ENCODE results near the gene LSM14A. TPM values are rescaled to one million over a fixed set of nuclear protein-coding genes. Genes with fewer than 3 reads are reported as not detected.

The LSM14A gene
- total RNA-seq, 1 experiment from 2014 or later: 67.4 TPM

- no peaks in the 10 kb centered on the region for H3K27me3 ChIP-seq (ENCODE audit: low read length)
- H2AFZ ChIP-seq (ENCODE audit: low read length): no peak overlapping the region
- ATAC-seq (no peak), DNase-seq (no peak)
- H4K20me1 ChIP-seq (ENCODE audit: low read length): peaks cover 51% of the 10 kb centered on the region; the same call in 1 of the 2 replicates
- ChIA-PET POLR2A (ENCODE audit: unreplicated experiment) (no interaction called here), CTCF (no interaction called here)
- peaks cover 100% of the 10 kb centered on the region for H3K79me2 ChIP-seq (ENCODE audit: low read length)
- TF ChIP-seq EZH2 (IDR thresholded peaks at IDR 0.05; ENCODE audit: low read length, unreplicated experiment): no peak
- no peak for TF ChIP-seq EZH2phosphoT487 (IDR thresholded peaks at IDR 0.05; ENCODE audit: borderline replicate concordance, low read length)
- no peak for TF ChIP-seq CTCF (conservative IDR thresholded peaks at IDR 0.05; ENCODE audit: low read depth, low read length)
- H3K9me3 ChIP-seq (ENCODE audit: low read length): no peaks in the 10 kb centered on the region
- no peak overlapping the region for H3K4me2 ChIP-seq (ENCODE audit: low read length)
- intact Hi-C loops (cut with micrococcal nuclease): no loop called here
- H3K27ac ChIP-seq (ENCODE audit: low read length): no peak overlapping the region
- H3K4me3 ChIP-seq (ENCODE audit: low read length): no peak overlapping the region
- no TSS peak for BruUV-seq (replicated peaks)
- H3K9ac ChIP-seq (ENCODE audit: low read length): no peak overlapping the region
- H3K4me1 ChIP-seq (ENCODE audit: insufficient read depth, low read length): peaks cover 28% of the 10 kb centered on the region
- no peaks in the 10 kb centered on the region; the same call in 1 of the 2 replicates for H3K36me3 ChIP-seq (ENCODE audit: low read depth, low read length)
- H3K9me2 ChIP-seq (replicated peaks; ENCODE audit: low read length): no peaks in the 10 kb centered on the region
- H3F3A ChIP-seq (ENCODE audit: low read length, unreplicated experiment): peaks cover 4% of the 10 kb centered on the region
These were observed 9.8 kb downstream of the LSM14A start for GRCh38 chr19:34182125-34182524.

GRCh38 chr19:34184880-34185491 is 12.7 kb downstream of the LSM14A start:
- Histone ChIP-seq H3K4me1 (ENCODE audit: insufficient read depth, low read length) (peaks cover 16% of the 10 kb centered on the region), H3K36me3 (ENCODE audit: low read depth, low read length) (no peaks in the 10 kb centered on the region; the same call in 1 of the 2 replicates), H3K4me2 (ENCODE audit: low read length) (no peak overlapping the region), H3K9me3 (ENCODE audit: low read length) (no peaks in the 10 kb centered on the region), H3K9me2 (replicated peaks; ENCODE audit: low read length) (no peaks in the 10 kb centered on the region), H4K20me1 (ENCODE audit: low read length) (peaks cover 56% of the 10 kb centered on the region), H3K4me3 (ENCODE audit: low read length) (no peak overlapping the region), H2AFZ (ENCODE audit: low read length) (no peak overlapping the region), H3K79me2 (ENCODE audit: low read length) (peaks cover 100% of the 10 kb centered on the region), H3F3A (ENCODE audit: low read length, unreplicated experiment) (peaks cover 4% of the 10 kb centered on the region), H3K27ac (ENCODE audit: low read length) (no peak overlapping the region), H3K27me3 (ENCODE audit: low read length) (no peaks in the 10 kb centered on the region), H3K9ac (ENCODE audit: low read length) (no peak overlapping the region)
- intact Hi-C loops (cut with micrococcal nuclease): no loop called here
- TF ChIP-seq CTCF (conservative IDR thresholded peaks at IDR 0.05; ENCODE audit: low read depth, low read length): no peak
- no peak for TF ChIP-seq EZH2phosphoT487 (IDR thresholded peaks at IDR 0.05; ENCODE audit: borderline replicate concordance, low read length)
- no peak for TF ChIP-seq EZH2 (IDR thresholded peaks at IDR 0.05; ENCODE audit: low read length, unreplicated experiment)
- ATAC-seq: no peak
- POLR2A ChIA-PET (ENCODE audit: unreplicated experiment): no interaction called here
- DNase-seq: no peak
- BruUV-seq (replicated peaks): no TSS peak
- CTCF ChIA-PET: no interaction called here

- H3K79me2 ChIP-seq (ENCODE audit: low read length): peaks cover 100% of the 10 kb centered on the region
- no TSS peak for BruUV-seq (replicated peaks)
- no peak overlapping the region for H2AFZ ChIP-seq (ENCODE audit: low read length)
- peaks cover 8% of the 10 kb centered on the region for H3K4me1 ChIP-seq (ENCODE audit: insufficient read depth, low read length)
- H4K20me1 ChIP-seq (ENCODE audit: low read length): peaks cover 54% of the 10 kb centered on the region
- H3K4me2 ChIP-seq (ENCODE audit: low read length): no peak overlapping the region
- no peak for ATAC-seq
- no peaks in the 10 kb centered on the region for H3K36me3 ChIP-seq (ENCODE audit: low read depth, low read length)
- no peak overlapping the region for H3K4me3 ChIP-seq (ENCODE audit: low read length)
- no peaks in the 10 kb centered on the region for H3K9me3 ChIP-seq (ENCODE audit: low read length)
- H3K9me2 ChIP-seq (replicated peaks; ENCODE audit: low read length): no peaks in the 10 kb centered on the region
- intact Hi-C loops (cut with micrococcal nuclease): no loop called here
- H3K27ac ChIP-seq (ENCODE audit: low read length): no peak overlapping the region
- TF ChIP-seq EZH2 (IDR thresholded peaks at IDR 0.05; ENCODE audit: low read length, unreplicated experiment): no peak
- TF ChIP-seq CTCF (conservative IDR thresholded peaks at IDR 0.05; ENCODE audit: low read depth, low read length): no peak
- no peak for TF ChIP-seq EZH2phosphoT487 (IDR thresholded peaks at IDR 0.05; ENCODE audit: borderline replicate concordance, low read length)
- H3K9ac ChIP-seq (ENCODE audit: low read length): no peak overlapping the region
- no peaks in the 10 kb centered on the region for H3F3A ChIP-seq (ENCODE audit: low read length, unreplicated experiment)
- DNase-seq: no peak
- H3K27me3 ChIP-seq (ENCODE audit: low read length): no peaks in the 10 kb centered on the region
- ChIA-PET POLR2A (ENCODE audit: unreplicated experiment) (no interaction called here), CTCF (no interaction called here)
These were observed 13.9 kb downstream of the LSM14A start for GRCh38 chr19:34186205-34186604.

Data from PC-3 (cell line).